ENCODE results near the gene DCAF6.

The DCAF6 gene

DNA sequence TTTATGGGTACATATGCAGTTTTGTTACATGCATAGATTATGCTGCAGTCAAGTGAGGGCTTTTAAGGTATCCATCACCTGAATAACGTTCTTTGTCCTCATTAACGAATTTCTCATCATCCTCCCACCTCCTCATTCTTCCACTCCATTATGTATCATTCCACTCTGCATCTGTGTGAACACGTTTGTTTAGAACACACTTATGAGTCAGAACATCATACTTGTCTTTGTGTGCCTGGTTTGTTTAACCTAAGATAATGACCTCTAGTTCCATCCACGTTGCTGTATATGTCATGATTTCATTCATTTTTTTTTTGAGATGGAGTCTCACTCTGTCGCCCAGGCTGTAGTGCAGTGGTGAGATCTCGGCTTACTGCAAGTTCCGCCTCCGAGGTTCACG is 7.1 kb downstream of the DCAF6 start:
- CTCF ChIA-PET: no interaction called here
- no peak for TF ChIP-seq FOXA1 (IDR thresholded peaks at IDR 0.05)
- POLR2A ChIA-PET: no interaction called here
- DNase-seq (ENCODE audit: extremely low spot score): no peak

GRCh38 chr1:167947733-167948132 is 11.2 kb downstream of the DCAF6 start:
- no peak for DNase-seq (ENCODE audit: extremely low spot score)
- TF ChIP-seq ARNT (IDR thresholded peaks at IDR 0.05): no peak
- no peak for TF ChIP-seq LEF1 (IDR thresholded peaks at IDR 0.05; ENCODE audit: borderline replicate concordance)
- TF ChIP-seq SUZ12 (IDR thresholded peaks at IDR 0.05): no peak
- TF ChIP-seq, protein P1, sequence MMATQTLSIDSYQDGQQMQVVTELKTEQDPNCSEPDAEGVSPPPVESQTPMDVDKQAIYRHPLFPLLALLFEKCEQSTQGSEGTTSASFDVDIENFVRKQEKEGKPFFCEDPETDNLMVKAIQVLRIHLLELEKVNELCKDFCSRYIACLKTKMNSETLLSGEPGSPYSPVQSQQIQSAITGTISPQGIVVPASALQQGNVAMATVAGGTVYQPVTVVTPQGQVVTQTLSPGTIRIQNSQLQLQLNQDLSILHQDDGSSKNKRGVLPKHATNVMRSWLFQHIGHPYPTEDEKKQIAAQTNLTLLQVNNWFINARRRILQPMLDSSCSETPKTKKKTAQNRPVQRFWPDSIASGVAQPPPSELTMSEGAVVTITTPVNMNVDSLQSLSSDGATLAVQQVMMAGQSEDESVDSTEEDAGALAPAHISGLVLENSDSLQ (IDR thresholded peaks at IDR 0.05): no peak
- TF ChIP-seq FOXA1 (IDR thresholded peaks at IDR 0.05): no peak
- no peak for TF ChIP-seq HDGF (IDR thresholded peaks at IDR 0.05; ENCODE audit: borderline replicate concordance)
- no peak for TF ChIP-seq TARDBP (IDR thresholded peaks at IDR 0.05)
- TF ChIP-seq CTBP1 (IDR thresholded peaks at IDR 0.05; ENCODE audit: borderline replicate concordance): no peak
- TF ChIP-seq SP1 (IDR thresholded peaks at IDR 0.05): no peak
- TF ChIP-seq NFRKB (IDR thresholded peaks at IDR 0.05): no peak
- no peak for TF ChIP-seq L3MBTL2 (conservative IDR thresholded peaks at IDR 0.05)
- no peak for TF ChIP-seq ZNF384 (IDR thresholded peaks at IDR 0.05)
- TF ChIP-seq FOXM1 (IDR thresholded peaks at IDR 0.05; ENCODE audit: borderline replicate concordance): no peak
- TF ChIP-seq FOXK2 (IDR thresholded peaks at IDR 0.05): no peak
- no peak for TF ChIP-seq ELF4 (IDR thresholded peaks at IDR 0.05)
- TF ChIP-seq BHLHE40 (IDR thresholded peaks at IDR 0.05; ENCODE audit: borderline replicate concordance): no peak
- CTCF ChIA-PET: no interaction called here
- POLR2A ChIA-PET: interaction anchor here (2.7 kb wide), 1 partner anchor 11 kb away, joined by 11 read pairs; the partner anchor contains the start of genes DCAF6 and MPC2

DNA sequence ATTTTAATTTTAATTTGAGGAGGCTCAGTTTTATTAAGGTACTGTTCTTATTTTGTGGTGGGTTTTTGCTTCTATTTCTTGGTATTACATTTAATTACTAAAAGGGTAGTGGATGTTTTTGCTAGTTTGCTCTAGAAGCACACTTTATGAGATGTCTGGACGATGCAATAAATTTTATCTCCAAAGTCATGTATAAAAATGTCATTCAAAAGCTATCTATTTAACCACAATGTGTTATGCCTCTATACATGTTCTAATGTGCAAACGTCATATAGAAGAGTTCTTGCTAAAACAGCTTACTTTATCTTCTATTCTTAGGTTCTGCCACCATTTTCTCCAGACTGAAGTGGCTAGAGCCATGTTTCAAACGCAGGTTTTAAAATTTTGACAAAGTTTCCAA is 13.3 kb downstream of the DCAF6 start:
- DNase-seq (ENCODE audit: extremely low spot score): no peak
- CTCF ChIA-PET: interaction anchor here (0.7 kb wide), 1 partner anchor 133 kb away, joined by 3 read pairs; no protein-coding TSS in a partner anchor
- TF ChIP-seq, protein P1 (IDR thresholded peaks at IDR 0.05): peak; percentile 80
- TF ChIP-seq SUZ12 (IDR thresholded peaks at IDR 0.05): no peak
- POLR2A ChIA-PET: interaction anchor here (0.7 to 2.7 kb wide), 2 partner anchors 8 to 13 kb away, joined by 4 to 11 read pairs; partner anchors contain the start of genes DCAF6 and MPC2

- no peak for DNase-seq (ENCODE audit: extremely low spot score)
- ChIA-PET CTCF (no interaction called here), POLR2A (interaction anchor here (2.7 kb wide), 1 partner anchor 14 kb away, joined by 11 read pairs; the partner anchor contains the start of genes DCAF6 and MPC2)
Observed at GRCh38 chr1:167950569-167950968, 14.1 kb downstream of the DCAF6 start.

GRCh38 chr1:167955915-167956314 is 19.4 kb downstream of the DCAF6 start:
- TF ChIP-seq FOXM1 (IDR thresholded peaks at IDR 0.05; ENCODE audit: borderline replicate concordance) (no peak), SP1 (IDR thresholded peaks at IDR 0.05) (no peak), FOXA1 (IDR thresholded peaks at IDR 0.05) (no peak), CTBP1 (IDR thresholded peaks at IDR 0.05; ENCODE audit: borderline replicate concordance) (no peak), HDGF (IDR thresholded peaks at IDR 0.05; ENCODE audit: borderline replicate concordance) (no peak), ARNT (IDR thresholded peaks at IDR 0.05) (no peak), SUZ12 (IDR thresholded peaks at IDR 0.05) (no peak)
- DNase-seq (ENCODE audit: extremely low spot score): no peak
- ChIA-PET POLR2A (no interaction called here), CTCF (interaction anchor here (0.6 kb wide), 1 partner anchor 11 kb away, joined by 5 read pairs; no protein-coding TSS in a partner anchor)

More at GRCh38 chr1:167950569-167950968, 14.1 kb downstream of the DCAF6 start:
- TF ChIP-seq NFRKB (IDR thresholded peaks at IDR 0.05) (no peak), ARNT (IDR thresholded peaks at IDR 0.05) (no peak), BHLHE40 (IDR thresholded peaks at IDR 0.05; ENCODE audit: borderline replicate concordance) (no peak)

- CTCF ChIA-PET: no interaction called here
Observed at GRCh38 chr1:167957710-167958109, 21.2 kb downstream of the DCAF6 start.

GRCh38 chr1:167964646-167965045 is 28.2 kb downstream of the DCAF6 start:
- ChIA-PET POLR2A (no interaction called here), CTCF (no interaction called here)
- DNase-seq (ENCODE audit: extremely low spot score): no peak
- TF ChIP-seq L3MBTL2 (conservative IDR thresholded peaks at IDR 0.05) (no peak), NFRKB (IDR thresholded peaks at IDR 0.05) (no peak)

More at GRCh38 chr1:167957710-167958109, 21.2 kb downstream of the DCAF6 start:
- TF ChIP-seq, protein P1 (IDR thresholded peaks at IDR 0.05): no peak
- TF ChIP-seq FOXK2 (IDR thresholded peaks at IDR 0.05): no peak
- TF ChIP-seq SUZ12 (IDR thresholded peaks at IDR 0.05): no peak
- no peak for TF ChIP-seq FOXM1 (IDR thresholded peaks at IDR 0.05; ENCODE audit: borderline replicate concordance)
- no peak for TF ChIP-seq ELF4 (IDR thresholded peaks at IDR 0.05)
- POLR2A ChIA-PET: no interaction called here
- no peak for DNase-seq (ENCODE audit: extremely low spot score)

- no peak for DNase-seq (ENCODE audit: extremely low spot score)
- CTCF ChIA-PET: no interaction called here
- POLR2A ChIA-PET: interaction anchor here (0.6 kb wide), 1 partner anchor 1775 kb away, joined by 3 read pairs; no protein-coding TSS in a partner anchor
- TF ChIP-seq, protein P1 (IDR thresholded peaks at IDR 0.05): no peak
- TF ChIP-seq ELF4 (IDR thresholded peaks at IDR 0.05): no peak
- no peak for TF ChIP-seq HDGF (IDR thresholded peaks at IDR 0.05; ENCODE audit: borderline replicate concordance)
- no peak for TF ChIP-seq FOXK2 (IDR thresholded peaks at IDR 0.05)
Observed at GRCh38 chr1:167966050-167966449, 29.6 kb downstream of the DCAF6 start.

Data from HEK293T (cell line).